Tibial nerve (tissue), 4 donors: ENCODE data around the gene SAGE1. TPM values are rescaled to one million over a fixed set of nuclear protein-coding genes. Genes with fewer than 3 reads are reported as not detected.

Experiments
- DNase-seq, 2 donors: peaks; one replicate each; pipeline ENCODE4 v3.0.0-alpha.2; 2019; ENCODE audit warnings: low spot score in 2 of 2
- H3K27ac ChIP-seq, 4 donors: fragments of 200-600 bp; sonication (generic) in 3 of 4; one replicate each; pipeline ENCODE4 v1.5.1; 2017 to 2019; ENCODE audit warnings: mild to moderate bottlenecking in 1 of 4
- H3K27me3 ChIP-seq, 2 donors: fragments of 200-600 bp; sonication (generic) in 1 of 2; one replicate each; pipeline versions ENCODE4 v1.5.1 to v1.6.0; 2017 to 2019
- H3K36me3 ChIP-seq, 3 donors: fragments of 200-600 bp; sonication (generic); one replicate each; pipeline ENCODE4 v1.5.1; 2018 to 2019
- H3K4me1 ChIP-seq, 4 donors: fragments of 200-600 bp; sonication (generic) in 3 of 4; one replicate each; pipeline ENCODE4 v1.5.1; 2017 to 2019
- H3K4me3 ChIP-seq, 4 donors: fragments of 200-600 bp; sonication (generic) in 3 of 4; one replicate each; pipeline ENCODE4 v1.5.1; 2017 to 2019; ENCODE audit warnings: mild to moderate bottlenecking in 1 of 4, moderate library complexity in 1 of 4
- H3K9me3 ChIP-seq, 4 donors: fragments of 200-600 bp; sonication (generic) in 3 of 4; one replicate each; pipeline ENCODE4 v1.5.1; 2017 to 2019
- CTCF ChIP-seq, 5 experiments: fragments of 200-600 bp in 3 of 5; fragments of 450-650 bp in 2 of 5; sonication (generic) in 3 of 5; IDR thresholded peaks; one replicate each; pipeline ENCODE4 v1.5.1; 2016 to 2019; ENCODE audit warnings: antibody characterized with exemption in 5 of 5, mild to moderate bottlenecking in 3 of 5, moderate library complexity in 2 of 5
- EP300 ChIP-seq, 2 donors: sonication (generic); formaldehyde crosslinking; IDR thresholded peaks; one replicate each; pipeline ENCODE4 v1.6.1; 2017; ENCODE audit warnings: antibody characterized with exemption in 2 of 2, mild to moderate bottlenecking in 1 of 2
- POLR2A ChIP-seq, 2 donors: fragments of 450-650 bp; IDR thresholded peaks; one replicate each; pipeline ENCODE4 v1.6.1; 2017; ENCODE audit warnings: antibody characterized with exemption in 2 of 2, mild to moderate bottlenecking in 2 of 2, moderate library complexity in 2 of 2
- WGBS, 2 donors: methylation state at CpG; one replicate each; pipeline ENCODE4 v1.1.5; 2018; 5-methylcytosine and 5-hydroxymethylcytosine counted together
- total RNA-seq, 4 donors: library from RNA; depleted of rRNA; stranded (reverse); fragments of >200 nt; gene quantifications; one replicate each; pipeline ENCODE4 v1.1.0, GENCODE V29; 2016

The SAGE1 gene
- total RNA-seq, 4 donors from 2014 or later, result not detected

- no peaks in the 10 kb centered on the region for H3K4me1 ChIP-seq
- WGBS, 2 donors, result 44 to 49% methylated on average over 19 of the region's 19 CpGs
- H3K27ac ChIP-seq, result no peak overlapping the region
- DNase-seq, result peak; percentile 22 to 23
- H3K4me3 ChIP-seq, result no peak overlapping the region
- H3K27me3 ChIP-seq, result peaks cover 0 to 10% of the 10 kb centered on the region in 2 donors
- H3K36me3 ChIP-seq, result no peaks in the 10 kb centered on the region
- no peaks in the 10 kb centered on the region for H3K9me3 ChIP-seq
- TF ChIP-seq CTCF (IDR thresholded peaks at IDR 0.05) (peak; percentile 44 to 72 (median 49)), POLR2A (IDR thresholded peaks at IDR 0.05) (no peak)
Observed at GRCh38 chrX:135931644-135932487, 38.4 kb downstream of the SAGE1 start.

GRCh38 chrX:135944486-135944885 is 51.0 kb downstream of the SAGE1 start:
- DNase-seq, result no peak
- WGBS, 2 donors, result 68 to 80% methylated on average over 2 of the region's 2 CpGs
- H3K36me3 ChIP-seq, result peaks cover 0 to 14% (median 0%) of the 10 kb centered on the region in 3 donors

GRCh38 chrX:135951291-135951690 is 57.8 kb downstream of the SAGE1 start:
- H3K9me3 ChIP-seq, result no peaks in the 10 kb centered on the region
- no peaks in the 10 kb centered on the region for H3K27me3 ChIP-seq
- no peak overlapping the region for H3K4me3 ChIP-seq
- H3K27ac ChIP-seq, result no peak overlapping the region
- no peak for DNase-seq
- H3K4me1 ChIP-seq, result no peaks in the 10 kb centered on the region
- no peak for TF ChIP-seq EP300 (IDR thresholded peaks at IDR 0.05)
- TF ChIP-seq CTCF (IDR thresholded peaks at IDR 0.05), result no peak
- no peak for TF ChIP-seq POLR2A (IDR thresholded peaks at IDR 0.05)
- no peaks in the 10 kb centered on the region for H3K36me3 ChIP-seq
- 65 to 91% methylated on average over 4 of the region's 4 CpGs for WGBS, 2 donors

More at GRCh38 chrX:135944486-135944885, 51.0 kb downstream of the SAGE1 start:
- H3K27ac ChIP-seq, result no peak overlapping the region
- no peaks in the 10 kb centered on the region for H3K9me3 ChIP-seq
- H3K4me3 ChIP-seq, result no peak overlapping the region
- no peak for TF ChIP-seq POLR2A (IDR thresholded peaks at IDR 0.05)
- TF ChIP-seq CTCF (IDR thresholded peaks at IDR 0.05), result no peak
- TF ChIP-seq EP300 (IDR thresholded peaks at IDR 0.05), result no peak
- H3K4me1 ChIP-seq, result no peaks in the 10 kb centered on the region
- H3K27me3 ChIP-seq, result no peaks in the 10 kb centered on the region

Other genes starting within 250 kb of the SAGE1 start
- not detected for gene CT45A1, start 180.1 kb upstream of the SAGE1 start, total RNA-seq
- not detected for gene CT45A3, start 125.5 kb upstream of the SAGE1 start, total RNA-seq
- not detected for gene CT45A5, start 108.2 kb upstream of the SAGE1 start, total RNA-seq
- gene CT45A6, start 90.9 kb upstream of the SAGE1 start, total RNA-seq, result not detected
- gene CT45A2, start 73.7 kb upstream of the SAGE1 start, total RNA-seq, result not detected
- gene CT45A7, start 56.4 kb upstream of the SAGE1 start, total RNA-seq, result not detected
- not detected for gene CT45A8, start 39.2 kb upstream of the SAGE1 start, total RNA-seq
- not detected for gene CT45A9, start 21.9 kb upstream of the SAGE1 start, total RNA-seq
- not detected for gene CT45A10, start 272 bp upstream of the SAGE1 start, total RNA-seq
- 10 to 100 TPM; 24.1 to 31.6 (median 28.3) TPM for gene MMGT1, start 80.3 kb downstream of the SAGE1 start, total RNA-seq
- gene SLC9A6, start 91.7 kb downstream of the SAGE1 start, total RNA-seq, result 10 to 100 TPM; 12.9 to 23.9 (median 18.7) TPM